ENCODE measurements around the gene MRPL58. TPM values are rescaled to one million over a fixed set of nuclear protein-coding genes. Genes with fewer than 3 reads are reported as not detected.

Gene MRPL58
- total RNA-seq, 1 experiment from 2014 or later: 41.0 TPM

GRCh38 chr17:74972973-74973328 lies 39.5 kb upstream of the MRPL58 start:
- H4K8ac ChIP-seq (replicated peaks; ENCODE audit: insufficient read length, low read depth, low read length): no peak overlapping the region
- H3K9me3 ChIP-seq (ENCODE audit: control insufficient read depth, low read depth, low read length): no peaks in the 10 kb centered on the region
- Mint-ChIP-seq H3K36me3 (ENCODE audit: insufficient read depth in 1 of 3, low read depth in 3 of 3) (no peaks in the 10 kb centered on the region), H3K4me3 (peak overlapping the region; percentile 67 to 83), H3K27ac (no peak overlapping the region), H3K4me1 (peaks cover 10 to 19% of the 10 kb centered on the region in 2 experiments), H3K9me3 (peaks cover 0 to 2% of the 10 kb centered on the region in 2 experiments; a peak in 1 of 5 replicates), H3K27me3 (ENCODE audit: low read depth) (peaks cover 66% of the 10 kb centered on the region)
- H3K27me3 ChIP-seq (ENCODE audit: insufficient read depth, low read length): peaks cover 19% of the 10 kb centered on the region
- H2BK120ac ChIP-seq (ENCODE audit: low read depth, low read length, poor library complexity, severe bottlenecking): no peak overlapping the region
- H3K56ac ChIP-seq (ENCODE audit: insufficient read length, low read depth, low read length): no peak overlapping the region
- no peak overlapping the region for H2BK15ac ChIP-seq (ENCODE audit: low read depth, low read length)
- H3T11ph ChIP-seq (ENCODE audit: low read length): no peak overlapping the region
- no peak overlapping the region for H3K14ac ChIP-seq (ENCODE audit: insufficient read depth, low read length)
- H3K18ac ChIP-seq (ENCODE audit: insufficient read length, low read depth, low read length): no peak overlapping the region
- no peak overlapping the region for H2AK5ac ChIP-seq (ENCODE audit: insufficient read length, low read length)
- H2BK5ac ChIP-seq (ENCODE audit: insufficient read length, low read length): no peak overlapping the region
- DNase-seq: no peak
- H3K79me2 ChIP-seq (ENCODE audit: insufficient read depth, low read length): no peaks in the 10 kb centered on the region
- no peak overlapping the region for H3K4ac ChIP-seq (ENCODE audit: low read depth, low read length)
- H3K9ac ChIP-seq (ENCODE audit: extremely low read depth, insufficient read length, low read length): no peak overlapping the region
- H3K4me1 ChIP-seq (ENCODE audit: insufficient read depth, low read length): no peaks in the 10 kb centered on the region; the same call in 1 of the 2 replicates
- H3K79me1 ChIP-seq (ENCODE audit: insufficient read depth, low read depth, low read length, poor library complexity, severe bottlenecking): no peaks in the 10 kb centered on the region
- H4K20me1 ChIP-seq (ENCODE audit: control insufficient read depth, insufficient read depth, insufficient read length): no peaks in the 10 kb centered on the region
- H3K23ac ChIP-seq (ENCODE audit: insufficient read length, low read depth, low read length): no peak overlapping the region
- H4K5ac ChIP-seq (ENCODE audit: insufficient read length, low read depth, low read length): no peak overlapping the region
- no peak for TF ChIP-seq CTCF (conservative IDR thresholded peaks at IDR 0.05)
- no peak overlapping the region for H2AFZ ChIP-seq (ENCODE audit: low read length)
- H3K27ac ChIP-seq (ENCODE audit: insufficient read length, low read depth, low read length): no peak overlapping the region
- H2BK12ac ChIP-seq (ENCODE audit: insufficient read length, low read depth, low read length): no peak overlapping the region
- H3K4me2 ChIP-seq (ENCODE audit: insufficient read depth, insufficient read length, low read length): peak overlapping the region; percentile 84
- WGBS (ENCODE audit: extremely low coverage, insufficient read length, low lambda C conversion rate): no CpG with 5 or more reads among the region's 17 CpGs
- no peak overlapping the region for H2BK20ac ChIP-seq (ENCODE audit: low read depth, low read length, poor library complexity, severe bottlenecking)
- H4K91ac ChIP-seq (ENCODE audit: insufficient read length, low read depth, low read length): no peak overlapping the region
- H3K23me2 ChIP-seq (ENCODE audit: insufficient read length, low read depth, low read length, poor library complexity, severe bottlenecking): peaks cover 8% of the 10 kb centered on the region
